Liver (tissue), 9 donors: Measurements from ENCODE around the gene RPS3. TPM values are rescaled to one million over a fixed set of nuclear protein-coding genes. Genes with fewer than 3 reads are reported as not detected.
A peak's percentile ranks its signal among the peaks of the same experiment; 100 is the strongest.

Experiments used
- DNase-seq: peaks from one replicate; pipeline ENCODE4 v3.0.0-alpha.2; 2017; ENCODE audit warnings: low spot score
- H3K27ac ChIP-seq, 2 donors: one replicate each; pipeline ENCODE4 v1.7.0; 2013; ENCODE audit warnings: inconsistent platforms in 2 of 2, low read length in 2 of 2, control low read depth in 1 of 2, low read depth in 1 of 2, mild to moderate bottlenecking in 1 of 2
- H3K27me3 ChIP-seq, 4 donors: one replicate each; pipeline versions ENCODE4 v1.6.1 to v1.7.0; 2013; ENCODE audit warnings: low read length in 3 of 4, inconsistent platforms in 1 of 4, mild to moderate bottlenecking in 1 of 4, moderate library complexity in 1 of 4; ENCODE audit not compliant: control insufficient read depth in 4 of 4, insufficient read depth in 4 of 4
- H3K36me3 ChIP-seq, 4 donors: one replicate each; pipeline versions ENCODE4 v1.6.1 to v1.7.0; 2013; ENCODE audit warnings: low read length in 3 of 4, mild to moderate bottlenecking in 3 of 4, low read depth in 1 of 4, moderate library complexity in 1 of 4; ENCODE audit not compliant: control insufficient read depth in 4 of 4, insufficient read depth in 3 of 4
- H3K4me1 ChIP-seq, 4 donors: one replicate each; pipeline versions ENCODE4 v1.6.1 to v1.7.0; 2013; ENCODE audit warnings: low read length in 3 of 4, mild to moderate bottlenecking in 3 of 4, moderate library complexity in 1 of 4; ENCODE audit not compliant: control insufficient read depth in 4 of 4, insufficient read depth in 4 of 4
- H3K4me3 ChIP-seq, 3 donors: one replicate each; pipeline versions ENCODE4 v1.6.1 to v1.7.0; 2013; ENCODE audit warnings: low read length in 3 of 3, control low read depth in 1 of 3, low read depth in 1 of 3, mild to moderate bottlenecking in 1 of 3
- H3K9ac ChIP-seq, 2 donors: one replicate each; pipeline ENCODE4 v1.7.0; 2013; ENCODE audit warnings: low read length in 2 of 2, mild to moderate bottlenecking in 2 of 2, moderate library complexity in 2 of 2, control low read depth in 1 of 2, low read depth in 1 of 2
- H3K9me3 ChIP-seq, 4 donors: one replicate each; pipeline versions ENCODE4 v1.6.1 to v1.7.0; 2013; ENCODE audit warnings: low read length in 3 of 4; ENCODE audit not compliant: control insufficient read depth in 4 of 4
- ATF3 ChIP-seq: IDR thresholded peaks from 2 replicates; pipeline ENCODE4 v1.6.1; 2016; ENCODE audit warnings: antibody characterized with exemption
- CTCF ChIP-seq: fragments of 150-350 bp; IDR thresholded peaks from 2 replicates; pipeline ENCODE4 v1.5.1; 2017; ENCODE audit warnings: improper control_type of control experiment, low read depth, low read length; ENCODE audit not compliant: missing input control
- EGR1 ChIP-seq, 2 donors: IDR thresholded peaks; 2 replicates each; pipeline ENCODE4 v1.6.1; 2016 to 2018; ENCODE audit warnings: antibody characterized with exemption in 2 of 2, low read depth in 2 of 2
- FOXA1 ChIP-seq: IDR thresholded peaks from 2 replicates; pipeline ENCODE4 v1.6.1; 2016; ENCODE audit warnings: antibody characterized with exemption
- FOXA2 ChIP-seq: IDR thresholded peaks from 2 replicates; pipeline ENCODE4 v1.6.1; 2016; ENCODE audit warnings: antibody characterized with exemption
- GABPA ChIP-seq, 2 donors: IDR thresholded peaks in 1 of 2; conservative IDR thresholded peaks in 1 of 2; 2 replicates each; pipeline ENCODE4 v1.6.1; 2016; ENCODE audit warnings: antibody characterized with exemption in 2 of 2, mild to moderate bottlenecking in 1 of 2, moderate library complexity in 1 of 2
- HNF4A ChIP-seq, 2 donors: conservative IDR thresholded peaks; 2 replicates each; pipeline ENCODE4 v1.6.1; 2016; ENCODE audit warnings: antibody characterized with exemption in 2 of 2, mild to moderate bottlenecking in 2 of 2
- HNF4G ChIP-seq: IDR thresholded peaks from 2 replicates; pipeline ENCODE4 v1.6.1; 2016; ENCODE audit warnings: antibody characterized with exemption
- JUND ChIP-seq, 2 donors: IDR thresholded peaks; 2 replicates each; pipeline ENCODE4 v1.6.1; 2016; ENCODE audit warnings: antibody characterized with exemption in 2 of 2
- MAX ChIP-seq: IDR thresholded peaks from 2 replicates; pipeline ENCODE4 v1.6.1; 2016; ENCODE audit warnings: antibody characterized with exemption
- NR2F2 ChIP-seq: IDR thresholded peaks from 2 replicates; pipeline ENCODE4 v1.6.1; 2016; ENCODE audit warnings: antibody characterized with exemption
- RAD21 ChIP-seq, 2 donors: IDR thresholded peaks; 2 replicates each; pipeline ENCODE4 v1.6.1; 2016; ENCODE audit warnings: antibody characterized with exemption in 2 of 2, mild to moderate bottlenecking in 2 of 2
- REST ChIP-seq: IDR thresholded peaks from 2 replicates; pipeline ENCODE4 v1.6.1; 2016; ENCODE audit warnings: antibody characterized with exemption, mild to moderate bottlenecking
- RXRA ChIP-seq, 2 donors: IDR thresholded peaks; 2 replicates each; pipeline ENCODE4 v1.6.1; 2017 to 2018; ENCODE audit warnings: antibody characterized with exemption in 2 of 2, mild to moderate bottlenecking in 1 of 2
- SP1 ChIP-seq: IDR thresholded peaks from 2 replicates; pipeline ENCODE4 v1.6.1; 2018; ENCODE audit warnings: antibody characterized with exemption, mild to moderate bottlenecking
- TAF1 ChIP-seq: conservative IDR thresholded peaks from 2 replicates; pipeline ENCODE4 v1.6.1; 2016; ENCODE audit warnings: antibody characterized with exemption, mild to moderate bottlenecking
- YY1 ChIP-seq: IDR thresholded peaks from 2 replicates; pipeline ENCODE4 v1.6.1; 2016; ENCODE audit warnings: antibody characterized with exemption, mild to moderate bottlenecking
- ZBTB33 ChIP-seq: IDR thresholded peaks from 2 replicates; pipeline ENCODE4 v1.6.1; 2016; ENCODE audit warnings: antibody characterized with exemption
- WGBS: extraction: QIAGEN DNeasy Blood & Tissue Kit; methylation state at CpG from one replicate; pipeline ENCODE4 v1.1.7; 2013; 5-methylcytosine and 5-hydroxymethylcytosine counted together
- polyA plus RNA-seq, 2 donors: library from polyadenylated mRNA; stranded (reverse) in 1 of 2; unstranded in 1 of 2; fragments of 200-250 nt in 1 of 2; fragments of >200 nt in 1 of 2; fragmentation: Nextera tagmentation in 1 of 2; extraction: Ambion mirVana in 1 of 2; gene quantifications; one replicate each; pipeline versions ENCODE4 v1.2.1 to v1.2.3, GENCODE V29; 2013 to 2015
- total RNA-seq, 2 donors: library from RNA; depleted of rRNA; stranded (reverse); fragments of >200 nt; gene quantifications; one replicate each; pipeline ENCODE4 v1.2.3, GENCODE V29; 2014
- donor health status: healthy.
- donor health status: healthy.
- donor health status: healthy.
- donor health status: healthy.
- donor health status: healthy.

Gene RPS3
- total and polyA plus RNA-seq, 4 donors: 289 to 1,115 (median 492) TPM

GRCh38 chr11:75422248-75423231 lies 23.2 kb downstream of the RPS3 start:
- DNase-seq: no peak
- 43% methylated on average over 15 of the region's 15 CpGs for WGBS
- TF ChIP-seq TAF1 (no peak), MAX (no peak), FOXA1 (peak; percentile 27), CTCF (no peak), GABPA (IDR thresholded peaks at IDR 0.05 in 1 of 2, conservative IDR thresholded peaks at IDR 0.05 in 1 of 2) (no peak), REST (no peak), RAD21 (IDR thresholded peaks at IDR 0.05) (no peak), ZBTB33 (no peak), HNF4G (peak; percentile 17), YY1 (peak; percentile 65), SP1 (peak; percentile 32), FOXA2 (peak; percentile 60), EGR1 (IDR thresholded peaks at IDR 0.05; ENCODE audit: low read depth in 2 of 2) (no peak), NR2F2 (no peak), ATF3 (no peak), RXRA (IDR thresholded peaks at IDR 0.05) (peak; percentile 35 to 58), HNF4A (conservative IDR thresholded peaks at IDR 0.05) (peak; percentile 66 to 86), JUND (IDR thresholded peaks at IDR 0.05) (peak in 1 of 2 donors; percentile 23)
- H3K9ac ChIP-seq: no peak overlapping the region
- H3K4me1 ChIP-seq: peaks cover 4 to 13% (median 9%) of the 10 kb centered on the region in 4 donors
- no peak overlapping the region for H3K4me3 ChIP-seq
- H3K27ac ChIP-seq: no peak overlapping the region
- no peaks in the 10 kb centered on the region for H3K9me3 ChIP-seq
- H3K36me3 ChIP-seq: no peaks in the 10 kb centered on the region
- H3K27me3 ChIP-seq: no peaks in the 10 kb centered on the region
